NCI-H2029 (cell line): ENCODE data around the gene C1QL1.

ENCODE experiments used
- DNase-seq: peaks from one replicate; lab custom pipeline; 2025; lab: John Stamatoyannopoulos, UW

Gene C1QL1

DNA sequence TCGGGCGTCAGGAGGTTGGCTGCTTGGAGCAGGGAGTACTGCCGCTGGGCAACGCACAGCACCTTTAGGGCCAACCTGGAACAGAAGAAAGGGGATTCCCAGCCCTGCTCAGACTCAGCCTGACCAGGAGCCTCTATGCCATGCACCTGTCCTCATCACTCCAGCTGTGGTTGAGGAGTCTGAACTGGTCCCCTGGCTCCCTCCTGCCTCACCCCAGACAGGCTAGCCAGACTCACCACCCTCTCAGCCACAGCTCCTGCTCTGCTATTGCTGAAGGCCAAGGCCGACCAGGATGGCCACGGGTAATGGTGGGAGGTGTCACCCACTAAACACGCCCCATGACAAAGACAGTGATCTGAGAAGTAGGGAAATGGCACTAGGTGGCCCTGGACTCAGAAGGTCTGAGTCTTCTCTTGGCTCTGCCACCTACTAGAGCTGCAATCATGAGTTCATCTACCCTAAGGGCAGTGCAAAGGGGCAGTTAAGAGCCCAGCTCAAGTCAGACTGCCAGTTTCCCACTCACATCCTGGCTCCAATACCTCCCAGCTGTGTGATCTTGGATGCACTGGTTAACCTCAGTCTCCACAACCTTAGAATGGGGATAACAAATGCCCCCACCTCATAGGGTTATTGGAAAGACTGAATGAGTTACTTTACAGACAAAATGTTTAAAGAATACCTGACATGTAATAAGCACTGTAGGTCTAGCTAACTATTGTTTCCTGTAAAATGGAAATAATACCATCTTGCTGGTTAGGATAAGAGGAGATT lies 39.0 kb downstream of the C1QL1 start:
- DNase-seq = no peak

DNA sequence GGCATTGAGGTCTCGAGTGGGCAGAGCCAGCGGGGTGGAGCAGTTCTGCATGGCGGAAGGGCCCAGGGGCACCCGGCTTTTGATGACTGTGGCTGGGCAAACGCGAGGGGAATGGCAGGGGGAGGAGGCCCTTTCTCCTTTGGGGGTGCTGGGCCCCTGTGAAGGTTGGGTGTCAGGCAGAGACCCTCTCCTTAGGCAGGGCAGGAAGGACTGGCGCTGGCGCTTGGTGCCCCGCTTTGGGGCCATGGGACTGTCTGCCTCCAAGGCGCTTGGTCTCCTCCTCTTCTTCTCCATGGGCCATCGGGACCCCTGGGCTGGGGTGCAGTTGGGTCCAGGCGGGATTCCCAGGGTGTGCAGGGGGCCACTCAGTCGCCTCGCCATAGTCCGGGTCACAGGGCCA lies 40.0 kb downstream of the C1QL1 start:
- no peak for DNase-seq

GRCh38 chr17:44927696-44928095 lies 40.4 kb downstream of the C1QL1 start:
- DNase-seq = no peak

- no peak for DNase-seq
Observed at GRCh38 chr17:44926821-44927525, 41.1 kb downstream of the C1QL1 start.

DNA sequence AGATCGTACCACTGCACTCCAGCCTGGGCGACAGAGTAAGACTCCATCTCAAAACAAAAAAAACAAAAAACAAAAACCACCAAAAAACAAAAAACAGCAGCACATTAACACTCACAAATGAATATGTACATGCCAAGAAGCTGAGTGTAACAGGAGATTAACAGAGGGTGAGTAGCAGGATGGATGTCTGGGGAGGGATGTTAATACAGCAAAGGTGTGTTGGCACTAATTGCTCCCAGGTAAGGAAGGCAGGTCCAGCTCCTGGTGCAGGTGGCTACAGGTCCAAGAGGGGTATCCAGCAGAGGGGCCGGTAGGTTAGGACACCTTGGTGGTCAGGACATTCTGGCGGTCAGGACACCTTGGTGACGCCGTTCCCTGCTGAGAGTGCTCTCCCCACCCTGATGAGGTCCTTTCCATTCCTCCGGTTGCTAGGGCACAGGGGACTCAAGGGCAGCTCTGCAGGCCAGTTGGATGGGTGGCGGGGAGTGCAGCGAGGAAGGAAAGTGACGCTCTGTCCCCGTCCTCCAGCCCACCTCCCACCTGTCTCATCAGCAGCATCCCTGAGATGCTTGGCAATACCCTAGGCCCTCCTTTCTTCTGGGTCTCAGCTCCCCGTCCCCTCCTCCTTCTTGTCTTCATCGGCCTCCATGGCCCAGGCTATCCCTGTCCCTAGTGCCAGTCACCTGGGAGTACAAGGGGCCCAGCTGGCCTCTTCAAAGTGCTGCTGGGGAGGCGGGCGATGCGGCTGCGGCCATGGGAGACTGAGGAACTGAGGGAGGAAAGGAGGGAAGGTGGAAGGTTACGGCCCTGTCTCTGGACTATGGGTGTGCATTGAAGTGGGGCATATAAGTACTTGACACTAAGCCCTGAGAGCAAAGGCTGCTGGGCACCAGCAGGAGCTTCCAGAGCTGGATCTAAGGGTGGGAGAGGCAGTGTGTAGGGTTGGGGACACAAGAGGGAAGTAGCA lies 42.1 kb downstream of the C1QL1 start:
- no peak for DNase-seq

- DNase-seq = no peak
Observed at GRCh38 chr17:44924107-44924544, 44.0 kb downstream of the C1QL1 start.

DNA sequence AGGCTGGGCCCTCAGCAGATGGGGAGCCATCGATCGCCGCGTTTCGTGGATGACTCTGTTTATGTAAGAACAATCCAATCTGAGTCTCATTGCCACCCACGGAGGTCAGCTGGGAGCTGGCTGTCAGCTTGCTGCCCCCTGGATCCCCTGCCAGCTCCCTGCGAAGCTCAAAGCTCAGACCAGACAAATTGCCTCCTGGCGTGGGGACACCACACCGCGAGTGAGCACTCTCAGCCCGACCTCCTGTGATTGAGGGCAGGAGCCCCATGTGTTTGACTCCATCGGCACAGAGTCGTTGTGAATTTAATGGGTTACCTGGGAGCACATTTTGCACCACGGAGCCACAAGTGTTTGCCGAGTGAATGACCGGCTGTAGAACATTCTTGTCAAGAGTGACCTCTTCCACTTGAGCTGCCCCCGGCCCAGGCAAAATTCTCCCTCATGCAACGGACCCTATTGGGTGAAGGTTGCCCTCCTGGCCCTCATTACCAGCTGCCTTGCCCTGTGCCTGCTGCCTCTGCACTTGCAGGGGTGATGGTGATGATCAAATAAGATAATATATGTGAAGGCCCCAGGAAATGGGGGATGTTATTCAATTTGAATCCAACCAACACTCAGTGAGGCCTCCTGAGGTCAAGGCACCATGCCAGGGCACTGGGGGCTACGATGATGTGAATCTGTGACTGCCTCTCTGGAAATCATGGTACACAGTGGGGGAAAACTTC lies 45.2 kb downstream of the C1QL1 start:
- no peak for DNase-seq

- DNase-seq = no peak
Observed at GRCh38 chr17:44922136-44922535, 46.0 kb downstream of the C1QL1 start.

GRCh38 chr17:44921122-44921882 lies 46.8 kb downstream of the C1QL1 start:
- DNase-seq = no peak

DNA sequence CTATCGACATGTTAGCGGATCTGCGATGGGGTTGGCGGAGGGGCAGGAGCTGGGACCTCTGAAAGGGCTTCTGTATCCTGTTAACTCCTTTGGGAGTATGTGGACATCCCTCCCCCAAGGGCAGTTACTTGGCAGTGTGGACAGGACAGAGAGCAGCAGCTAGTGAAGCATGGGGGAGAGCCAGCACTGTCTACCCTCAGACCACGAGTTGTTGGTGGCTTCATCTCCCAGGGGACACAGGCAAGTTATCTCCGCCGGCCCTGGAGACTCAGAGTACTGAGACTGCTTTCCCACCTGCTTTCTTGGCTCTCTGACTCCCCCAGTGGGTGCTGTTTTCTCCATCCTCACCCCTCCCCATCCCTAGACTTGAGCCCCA lies 47.5 kb downstream of the C1QL1 start:
- no peak for DNase-seq

DNA sequence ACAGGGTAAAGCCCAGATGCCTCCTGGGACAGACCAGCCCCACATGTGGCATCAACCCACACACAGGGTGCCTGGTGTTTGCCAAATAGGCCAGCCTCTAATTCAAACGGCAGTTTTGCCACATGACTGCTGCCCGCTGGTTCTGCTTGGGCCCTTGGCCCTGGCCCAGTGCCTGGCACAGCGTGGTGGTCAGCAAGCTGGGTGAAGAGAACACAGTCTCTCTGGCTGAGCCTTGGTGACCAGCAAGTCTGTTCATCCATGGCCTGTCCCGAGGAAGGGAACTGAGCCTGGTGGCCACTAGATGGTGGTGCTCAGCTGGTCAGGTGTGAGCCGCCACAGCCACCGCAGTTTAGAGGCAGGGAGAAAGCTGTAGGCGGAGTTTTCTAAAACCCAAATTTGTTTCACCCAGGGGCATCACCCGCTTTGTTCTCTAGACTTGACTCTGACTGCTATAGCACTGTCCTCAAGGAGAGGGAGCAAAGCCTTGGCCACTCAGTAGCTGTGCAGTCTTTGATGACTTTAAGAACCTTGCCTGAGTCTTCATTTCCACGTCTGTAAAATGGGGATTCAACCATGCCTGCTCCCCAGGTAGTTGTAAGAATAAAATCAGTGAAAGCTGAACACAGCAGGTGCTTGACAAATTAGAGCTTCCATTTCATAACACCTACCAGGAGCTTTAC lies 48.1 kb downstream of the C1QL1 start:
- peak; percentile 30 for DNase-seq

DNA sequence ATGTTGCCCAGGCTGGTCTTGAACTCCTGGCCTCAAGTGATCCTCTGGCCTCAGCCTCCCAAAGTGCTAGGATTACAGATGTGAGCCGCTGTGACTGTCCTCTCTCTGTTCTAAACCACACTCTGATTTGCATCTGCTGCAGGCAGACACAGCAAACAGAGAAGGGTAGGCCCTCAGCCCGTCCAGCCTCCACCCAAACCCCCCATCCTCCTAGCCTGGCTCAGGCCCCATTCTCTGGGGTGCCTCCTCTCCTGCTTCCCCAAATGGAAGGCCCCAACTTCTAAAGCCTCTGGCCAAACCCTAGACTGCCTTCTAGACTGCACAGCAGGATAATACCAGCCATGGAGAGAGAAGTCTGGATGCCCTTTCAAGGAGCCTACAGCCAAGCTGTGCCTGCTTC lies 48.7 kb downstream of the C1QL1 start:
- no peak for DNase-seq

DNA sequence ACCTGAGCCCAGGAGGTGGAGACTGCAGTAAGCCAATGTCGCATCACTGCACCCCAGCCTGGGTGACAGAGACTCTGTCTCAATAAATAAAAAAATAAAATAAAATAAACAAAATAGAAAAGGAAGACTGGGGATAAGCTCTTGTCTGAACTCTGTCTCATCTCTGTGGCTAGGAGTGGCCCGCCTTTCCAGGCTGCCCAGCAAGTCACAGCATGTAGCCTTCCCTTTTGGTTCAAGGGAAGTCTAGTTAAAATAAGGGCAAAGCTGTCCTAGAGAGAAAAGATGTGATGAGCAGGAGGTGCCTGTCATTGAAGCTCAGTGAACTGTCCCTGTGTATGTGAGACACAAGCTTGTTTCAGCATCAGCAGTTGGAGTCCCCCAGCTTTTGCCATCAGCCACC lies 50.1 kb downstream of the C1QL1 start:
- no peak for DNase-seq

GRCh38 chr17:44917456-44917855 lies 50.6 kb downstream of the C1QL1 start:
- DNase-seq = no peak

GRCh38 chr17:44916781-44917241 lies 51.3 kb downstream of the C1QL1 start:
- DNase-seq = no peak

GRCh38 chr17:44915862-44916780 lies 52.0 kb downstream of the C1QL1 start:
- DNase-seq = no peak

- no peak for DNase-seq
Observed at GRCh38 chr17:44915321-44915726, 52.8 kb downstream of the C1QL1 start, which contains the start of gene GFAP. Gene GFAP, minus strand, starts transcription at chr17:44915500. Its CDS starts 14 bp downstream, at chr17:44915486.

GRCh38 chr17:44914698-44915271 lies 53.3 kb downstream of the C1QL1 start:
- DNase-seq = no peak

GRCh38 chr17:44914148-44914547 lies 54.0 kb downstream of the C1QL1 start:
- no peak for DNase-seq
